ENCODE measurements around the gene NPBWR2. TPM values are rescaled to one million over a fixed set of nuclear protein-coding genes. Genes with fewer than 3 reads are reported as not detected.
"Not testable (repeated sequence)": the region's sequence is repeated elsewhere in the genome, so short reads cannot be mapped to it uniquely, and the experiment has no call there.

The NPBWR2 gene
- total RNA-seq, 4 donors from 2014 or later = not detected

- no peak overlapping the region for H3K27ac ChIP-seq
- no peak for DNase-seq
- H3K9me3 ChIP-seq = no peaks in the 10 kb centered on the region
- H3K4me1 ChIP-seq = peaks cover 0 to 13% (median 0%) of the 10 kb centered on the region in 3 donors
- 40% methylated on average over 1 of the region's 9 CpGs; no CpG with 5 or more reads in 1 of the 2 donors for WGBS, 2 donors
- H3K4me3 ChIP-seq = no peak overlapping the region
- H3K27me3 ChIP-seq = peaks cover 0 to 55% (median 0%) of the 10 kb centered on the region in 4 donors
- intact Hi-C loops (cut with DNase I) = no loop called here
- TF ChIP-seq CTCF (IDR thresholded peaks at IDR 0.05) (no peak), POLR2A (IDR thresholded peaks at IDR 0.05) (no peak)
- no peaks in the 10 kb centered on the region for H3K36me3 ChIP-seq
These were observed 14.3 kb downstream of the NPBWR2 start for GRCh38 chr20:64093013-64093503.

- Histone ChIP-seq H3K4me1 (peaks cover 0 to 13% (median 0%) of the 10 kb centered on the region in 3 donors), H3K9me3 (no peaks in the 10 kb centered on the region), H3K27me3 (peaks cover 0 to 57% (median 0%) of the 10 kb centered on the region in 4 donors), H3K36me3 (no peaks in the 10 kb centered on the region), H3K4me3 (no peak overlapping the region), H3K27ac (no peak overlapping the region)
- intact Hi-C loops (cut with DNase I) = no loop called here
- no peak for DNase-seq
- 37% methylated on average over 14 of the region's 27 CpGs; no CpG with 5 or more reads in 1 of the 2 donors for WGBS, 2 donors
- TF ChIP-seq CTCF (IDR thresholded peaks at IDR 0.05) (no peak), POLR2A (IDR thresholded peaks at IDR 0.05) (no peak)
These were observed 14.9 kb downstream of the NPBWR2 start for GRCh38 chr20:64092258-64093012.

GRCh38 chr20:64091770-64092169, 15.6 kb downstream of the NPBWR2 start:
- TF ChIP-seq POLR2A (IDR thresholded peaks at IDR 0.05) (no peak), CTCF (IDR thresholded peaks at IDR 0.05) (no peak)
- 7 to 25% methylated on average over 3 to 4 of the region's 16 CpGs for WGBS, 2 donors

GRCh38 chr20:64091340-64091739, 16.0 kb downstream of the NPBWR2 start:
- H3K36me3 ChIP-seq = no peaks in the 10 kb centered on the region
- TF ChIP-seq POLR2A (IDR thresholded peaks at IDR 0.05) (no peak), CTCF (IDR thresholded peaks at IDR 0.05) (no peak)
- H3K27ac ChIP-seq = no peak overlapping the region
- intact Hi-C loops (cut with DNase I) = no loop called here
- H3K4me1 ChIP-seq = peaks cover 0 to 13% (median 0%) of the 10 kb centered on the region in 3 donors
- peaks cover 0 to 59% (median 0%) of the 10 kb centered on the region in 4 donors for H3K27me3 ChIP-seq
- WGBS, 2 donors = 67 to 69% methylated on average over 1 to 6 of the region's 19 CpGs
- no peak overlapping the region for H3K4me3 ChIP-seq
- no peaks in the 10 kb centered on the region for H3K9me3 ChIP-seq
- DNase-seq = no peak

More at GRCh38 chr20:64091770-64092169, 15.6 kb downstream of the NPBWR2 start:
- peaks cover 0 to 59% (median 0%) of the 10 kb centered on the region in 4 donors for H3K27me3 ChIP-seq
- H3K4me3 ChIP-seq = no peak overlapping the region
- no peaks in the 10 kb centered on the region for H3K9me3 ChIP-seq
- intact Hi-C loops (cut with DNase I) = no loop called here
- H3K4me1 ChIP-seq = peaks cover 0 to 13% (median 0%) of the 10 kb centered on the region in 3 donors
- no peak overlapping the region for H3K27ac ChIP-seq
- DNase-seq = no peak
- H3K36me3 ChIP-seq = no peaks in the 10 kb centered on the region

GRCh38 chr20:64090165-64090564, 17.2 kb downstream of the NPBWR2 start:
- Histone ChIP-seq H3K9me3 (no peaks in the 10 kb centered on the region), H3K36me3 (no peaks in the 10 kb centered on the region), H3K4me3 (no peak overlapping the region), H3K4me1 (peaks cover 0 to 13% (median 0%) of the 10 kb centered on the region in 3 donors), H3K27me3 (peaks cover 0 to 59% (median 1%) of the 10 kb centered on the region in 4 donors), H3K27ac (no peak overlapping the region)
- 40 to 45% methylated on average over 1 to 6 of the region's 10 CpGs for WGBS, 2 donors
- TF ChIP-seq POLR2A (IDR thresholded peaks at IDR 0.05) = no peak
- no peak for TF ChIP-seq CTCF (IDR thresholded peaks at IDR 0.05)
- intact Hi-C loops (cut with DNase I) = no loop called here
- no peak for DNase-seq

- Histone ChIP-seq H3K27me3 (peaks cover 0 to 75% (median 9%) of the 10 kb centered on the region in 4 donors), H3K4me1 (peaks cover 8 to 28% (median 10%) of the 10 kb centered on the region in 3 donors)
- intact Hi-C loops (cut with DNase I); DNase-seq; H3K9me3 ChIP-seq; H3K4me3 ChIP-seq; H3K27ac ChIP-seq; H3K36me3 ChIP-seq: not testable (repeated sequence)
These were observed 18.8 kb downstream of the NPBWR2 start for GRCh38 chr20:64088586-64088985.

- intact Hi-C loops (cut with DNase I); H3K9me3 ChIP-seq; H3K36me3 ChIP-seq; H3K4me3 ChIP-seq; DNase-seq; H3K27ac ChIP-seq: not testable (repeated sequence)
- WGBS, 2 donors = 60 to 90% methylated on average over 2 of the region's 36 CpGs
- H3K4me1 ChIP-seq = peaks cover 14 to 33% (median 15%) of the 10 kb centered on the region in 3 donors
- H3K27me3 ChIP-seq = peaks cover 0 to 78% (median 9%) of the 10 kb centered on the region in 4 donors
These were observed 20.0 kb downstream of the NPBWR2 start for GRCh38 chr20:64087226-64087825.
